OCI-LY7 (cell line): ENCODE results near the gene PPP2R5C. TPM values are rescaled to one million over a fixed set of nuclear protein-coding genes. Genes with fewer than 3 reads are reported as not detected.

Source experiments
- BruUV-seq: library from RNA; stranded (reverse); fragments of 400-500 nt; replicated peaks from 2 replicates; lab custom pipeline; 2021; lab: Mats Ljungman, UMichigan
- CTCF ChIA-PET: fragments of 300-600 bp; sonication (Branson Sonifier 250); formaldehyde crosslinking; loops from one replicate; lab custom pipeline; 2022; ENCODE audit warnings: antibody characterized with exemption; ENCODE audit not compliant: unreplicated experiment; lab: Charles Lee
- POLR2A ChIA-PET: fragments of 300-600 bp; sonication (Branson Sonifier 250); formaldehyde crosslinking; loops from one replicate; lab custom pipeline; 2022; ENCODE audit warnings: antibody characterized with exemption; lab: Charles Lee
- DNase-seq: peaks from one replicate; pipeline ENCODE4 v3.0.0-alpha.2; 2015; ENCODE audit warnings: low spot score
- H2AFZ ChIP-seq: fragments of 200-600 bp; sonication (generic), shearing (Covaris generic); 2 replicates; pipeline ENCODE4 v1.6.1; 2014; ENCODE audit warnings: mild to moderate bottlenecking, antibody characterized with exemption, low read length, moderate library complexity
- H3K27ac ChIP-seq: fragments of 200-600 bp; sonication (generic); 2 replicates; pipeline ENCODE4 v1.5.1; 2014; ENCODE audit warnings: mixed run types, low read depth, mild to moderate bottlenecking, moderate library complexity, low read length, inconsistent platforms; ENCODE audit not compliant: poor library complexity, severe bottlenecking
- H3K36me3 ChIP-seq: fragments of 200-600 bp; sonication (generic); 2 replicates; pipeline ENCODE4 v1.6.1; 2014; ENCODE audit warnings: mild to moderate bottlenecking, antibody characterized with exemption, low read length, moderate library complexity, mixed read lengths; ENCODE audit not compliant: insufficient read depth
- H3K4me1 ChIP-seq: fragments of 200-600 bp; sonication (generic); 2 replicates; pipeline ENCODE4 v1.5.1; 2014; ENCODE audit warnings: mild to moderate bottlenecking, low read length; ENCODE audit not compliant: insufficient read depth, poor library complexity, severe bottlenecking
- H3K4me2 ChIP-seq: fragments of 200-600 bp; sonication (generic); 2 replicates; pipeline ENCODE4 v1.6.1; 2014; ENCODE audit warnings: mild to moderate bottlenecking, low read length
- H3K4me3 ChIP-seq: fragments of 200-600 bp; sonication (generic); 2 replicates; pipeline ENCODE4 v1.5.1; 2014; ENCODE audit warnings: mild to moderate bottlenecking, low read depth, low read length; ENCODE audit not compliant: poor library complexity, severe bottlenecking
- H3K79me2 ChIP-seq: fragments of 200-600 bp; sonication (generic); 2 replicates; pipeline ENCODE4 v1.6.1; 2016; ENCODE audit warnings: low read depth, mild to moderate bottlenecking, low read length, moderate library complexity, mixed read lengths; ENCODE audit not compliant: insufficient read depth
- H3K9me2 ChIP-seq: fragments of 200-600 bp; sonication (generic); 2 replicates; pipeline ENCODE4 v1.6.1; 2016; ENCODE audit warnings: mild to moderate bottlenecking, low read length, mixed read lengths; ENCODE audit not compliant: insufficient read depth
- H3K9me3 ChIP-seq: fragments of 200-600 bp; sonication (generic); 2 replicates; pipeline ENCODE4 v1.6.1; 2014; ENCODE audit warnings: mild to moderate bottlenecking, mixed run types, low read length, mixed read lengths
- H4K20me1 ChIP-seq: fragments of 200-600 bp; sonication (generic); 2 replicates; pipeline ENCODE4 v1.6.1; 2014; ENCODE audit warnings: mild to moderate bottlenecking, antibody characterized with exemption, low read length, moderate library complexity, mixed read lengths; ENCODE audit not compliant: insufficient read depth
- EZH2phosphoT487 ChIP-seq: fragments of 200-600 bp; sonication (generic); IDR thresholded peaks from 2 replicates; pipeline ENCODE4 v1.6.1; 2018; ENCODE audit warnings: low read depth, borderline replicate concordance, mild to moderate bottlenecking, mixed run types, antibody characterized with exemption, low read length, moderate library complexity, mixed read lengths
- intact Hi-C: fragments of 100-400 bp; cut with micrococcal nuclease; formaldehyde crosslinking; loops from one replicate; pipeline ENCODE4 v1.10.0; 2022; ENCODE audit not compliant: unreplicated experiment
- total RNA-seq, 2 experiments: library from RNA; depleted of rRNA in 1 of 2; stranded (reverse); fragments of >200 nt in 1 of 2; shearing (Covaris generic) in 1 of 2; gene quantifications; 2 replicates each; pipeline ENCODE4 v1.2.3, GENCODE V29; 2014 to 2022
- TF ChIP-seq, protein P1 (sequence below): fragments of 200-600 bp; sonication (generic); conservative IDR thresholded peaks from 2 replicates; pipeline ENCODE4 v1.5.1; 2014; ENCODE audit warnings: mild to moderate bottlenecking, antibody characterized with exemption, low read length, moderate library complexity, mixed read lengths

Gene PPP2R5C
- total RNA-seq, 2 experiments from 2014 or later, result 161 to 236 TPM

- no peaks in the 10 kb centered on the region for H3K4me1 ChIP-seq
- BruUV-seq, result no TSS peak
- intact Hi-C loops, result no loop called here
- no peak overlapping the region for H2AFZ ChIP-seq
- CTCF ChIA-PET, result interaction anchor here (1.0 kb wide), 1 partner anchor 173 kb away, joined by 6 read pairs; no protein-coding TSS in a partner anchor
- no peak for DNase-seq
- no peaks in the 10 kb centered on the region for H3K79me2 ChIP-seq
- H3K9me3 ChIP-seq, result no peaks in the 10 kb centered on the region
- no peak overlapping the region for H3K27ac ChIP-seq
- POLR2A ChIA-PET, result interaction anchor here (0.6 to 1.0 kb wide), 4 partner anchors 9 to 99 kb away, joined by 3 read pairs; no protein-coding TSS in a partner anchor
- no peaks in the 10 kb centered on the region for H3K36me3 ChIP-seq
- no peaks in the 10 kb centered on the region for H4K20me1 ChIP-seq
- H3K4me2 ChIP-seq, result no peak overlapping the region
- H3K4me3 ChIP-seq, result no peak overlapping the region
- TF ChIP-seq, protein P1, sequence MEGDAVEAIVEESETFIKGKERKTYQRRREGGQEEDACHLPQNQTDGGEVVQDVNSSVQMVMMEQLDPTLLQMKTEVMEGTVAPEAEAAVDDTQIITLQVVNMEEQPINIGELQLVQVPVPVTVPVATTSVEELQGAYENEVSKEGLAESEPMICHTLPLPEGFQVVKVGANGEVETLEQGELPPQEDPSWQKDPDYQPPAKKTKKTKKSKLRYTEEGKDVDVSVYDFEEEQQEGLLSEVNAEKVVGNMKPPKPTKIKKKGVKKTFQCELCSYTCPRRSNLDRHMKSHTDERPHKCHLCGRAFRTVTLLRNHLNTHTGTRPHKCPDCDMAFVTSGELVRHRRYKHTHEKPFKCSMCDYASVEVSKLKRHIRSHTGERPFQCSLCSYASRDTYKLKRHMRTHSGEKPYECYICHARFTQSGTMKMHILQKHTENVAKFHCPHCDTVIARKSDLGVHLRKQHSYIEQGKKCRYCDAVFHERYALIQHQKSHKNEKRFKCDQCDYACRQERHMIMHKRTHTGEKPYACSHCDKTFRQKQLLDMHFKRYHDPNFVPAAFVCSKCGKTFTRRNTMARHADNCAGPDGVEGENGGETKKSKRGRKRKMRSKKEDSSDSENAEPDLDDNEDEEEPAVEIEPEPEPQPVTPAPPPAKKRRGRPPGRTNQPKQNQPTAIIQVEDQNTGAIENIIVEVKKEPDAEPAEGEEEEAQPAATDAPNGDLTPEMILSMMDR, result no peak
- no peak for TF ChIP-seq EZH2phosphoT487
- H3K9me2 ChIP-seq, result no peaks in the 10 kb centered on the region
Measured at GRCh38 chr14:101933209-101933608, 171.7 kb downstream of the PPP2R5C start.

DNA sequence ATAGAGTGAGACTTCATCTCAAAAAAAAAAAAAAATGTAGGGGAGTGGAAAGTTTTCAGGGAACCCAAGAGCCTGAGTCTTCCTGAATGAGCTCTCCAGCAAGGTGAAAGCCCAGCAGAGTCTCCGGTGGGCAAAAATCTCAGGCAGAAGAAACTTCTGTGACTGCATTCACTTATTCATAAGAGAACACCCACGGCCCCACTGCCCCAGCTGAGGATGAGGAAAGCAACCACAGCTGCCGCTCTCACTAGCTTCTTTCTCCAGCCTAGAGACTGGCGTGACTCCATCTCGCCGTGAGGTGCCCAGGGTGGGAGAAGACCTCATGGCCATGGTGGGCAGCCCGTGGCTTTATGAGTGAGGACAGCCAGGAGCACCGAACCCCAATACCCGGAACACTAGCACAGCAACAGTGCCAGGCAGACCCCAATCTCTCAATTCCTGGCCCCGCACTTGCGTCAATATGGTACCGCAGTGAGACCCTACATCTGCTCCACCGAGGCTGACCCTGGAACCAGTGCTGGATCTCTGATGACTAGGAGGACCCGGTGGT lies 173.2 kb downstream of the PPP2R5C start:
- ChIA-PET POLR2A (interaction anchor here (1.1 kb wide), 1 partner anchor 13 kb away, joined by 3 read pairs; no protein-coding TSS in a partner anchor), CTCF (no interaction called here)
- TF ChIP-seq, protein P1, result no peak
- TF ChIP-seq EZH2phosphoT487, result no peak
- Histone ChIP-seq H2AFZ (no peak overlapping the region), H3K4me1 (no peaks in the 10 kb centered on the region), H4K20me1 (no peaks in the 10 kb centered on the region), H3K4me2 (no peak overlapping the region), H3K4me3 (no peak overlapping the region), H3K36me3 (no peaks in the 10 kb centered on the region), H3K79me2 (no peaks in the 10 kb centered on the region), H3K27ac (no peak overlapping the region), H3K9me3 (no peaks in the 10 kb centered on the region), H3K9me2 (no peaks in the 10 kb centered on the region)
- DNase-seq, result no peak
- no TSS peak for BruUV-seq
- intact Hi-C loops, result no loop called here
